GM12891 (cell line): ENCODE data around the gene ADAMTSL1.

Source experiments
- POLR2A ChIP-seq: IDR thresholded peaks from 2 replicates; pipeline ENCODE4 v1.6.1; 2011; ENCODE audit warnings: low read depth, low read length, control low read depth
- POLR2AphosphoS5 ChIP-seq: IDR thresholded peaks from 2 replicates; pipeline ENCODE4 v1.6.1; 2011; ENCODE audit warnings: low read depth, low read length, control low read depth
- SPI1 ChIP-seq: IDR thresholded peaks from 2 replicates; pipeline ENCODE4 v1.6.1; 2011; ENCODE audit warnings: low read depth, low read length, control low read depth
- TAF1 ChIP-seq: IDR thresholded peaks from 2 replicates; pipeline ENCODE4 v1.6.1; 2011; ENCODE audit warnings: low read depth, low read length, control low read depth

DNA sequence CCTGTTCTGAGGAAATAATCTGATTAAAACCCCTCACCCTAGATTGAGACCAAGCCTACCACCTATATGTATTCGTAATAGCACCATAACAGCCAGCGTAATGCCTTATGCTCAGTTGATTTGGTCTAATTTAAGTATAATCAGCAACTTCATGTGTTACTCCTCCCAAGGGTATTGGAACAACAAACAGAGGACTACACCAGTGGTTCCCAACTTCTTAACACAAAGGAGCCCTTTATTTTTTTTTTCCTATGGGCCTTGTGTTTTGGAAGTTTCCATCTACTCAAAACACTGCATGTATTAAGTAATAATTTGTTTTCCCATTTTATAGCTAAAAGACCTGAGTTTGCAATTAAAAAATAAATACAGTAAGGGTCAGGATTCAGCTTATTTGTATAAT lies 140.7 kb downstream of the ADAMTSL1 start:
- TF ChIP-seq POLR2AphosphoS5 (no peak), POLR2A (no peak), SPI1 (no peak), TAF1 (no peak)
